ENCODE measurements around the gene RAB1B.
A peak's percentile ranks its signal among the peaks of the same experiment; 100 is the strongest.

RAB1B gene

DNA sequence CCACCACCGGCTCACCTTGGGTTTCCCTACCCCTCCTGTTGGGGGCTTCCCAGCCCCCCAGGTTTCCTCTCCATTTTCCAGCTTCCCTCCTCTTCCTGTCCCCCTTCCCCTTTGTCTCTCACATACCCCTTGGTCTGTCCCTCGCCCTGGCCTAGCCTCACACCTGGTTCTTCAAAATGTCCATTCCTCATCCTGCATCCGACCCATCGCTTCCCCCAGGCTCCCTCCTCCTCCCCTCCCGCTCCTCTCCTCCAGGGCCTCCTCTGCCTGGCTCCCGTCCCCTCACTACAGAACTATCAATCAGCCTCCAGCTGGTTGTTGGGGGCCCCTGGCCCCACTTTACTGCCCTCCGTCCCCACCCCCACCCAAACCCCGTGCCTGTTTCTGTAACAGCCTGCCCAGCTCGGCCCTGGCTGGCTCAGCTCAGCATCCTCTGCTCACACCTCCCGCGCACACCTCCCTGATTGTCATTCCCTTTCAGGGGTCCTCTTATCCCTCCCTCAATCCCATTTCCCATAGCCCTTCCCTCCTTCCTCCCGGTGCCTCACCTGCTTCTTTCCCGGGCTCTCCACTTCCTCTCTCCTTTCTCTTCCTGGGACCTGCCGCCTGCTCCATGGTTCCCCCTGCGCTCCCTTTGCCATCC is 10.8 kb downstream of the RAB1B start:
- Histone ChIP-seq H3K27me3 (replicated peaks) (no peaks in the 10 kb centered on the region), H3K4me3 (ENCODE audit: low read depth, low read length) (no peak overlapping the region), H3K27ac (no peak overlapping the region), H3K36me3 (replicated peaks) (peaks cover 18% of the 10 kb centered on the region)
- DNase-seq: no peak
- TF ChIP-seq, protein P1, sequence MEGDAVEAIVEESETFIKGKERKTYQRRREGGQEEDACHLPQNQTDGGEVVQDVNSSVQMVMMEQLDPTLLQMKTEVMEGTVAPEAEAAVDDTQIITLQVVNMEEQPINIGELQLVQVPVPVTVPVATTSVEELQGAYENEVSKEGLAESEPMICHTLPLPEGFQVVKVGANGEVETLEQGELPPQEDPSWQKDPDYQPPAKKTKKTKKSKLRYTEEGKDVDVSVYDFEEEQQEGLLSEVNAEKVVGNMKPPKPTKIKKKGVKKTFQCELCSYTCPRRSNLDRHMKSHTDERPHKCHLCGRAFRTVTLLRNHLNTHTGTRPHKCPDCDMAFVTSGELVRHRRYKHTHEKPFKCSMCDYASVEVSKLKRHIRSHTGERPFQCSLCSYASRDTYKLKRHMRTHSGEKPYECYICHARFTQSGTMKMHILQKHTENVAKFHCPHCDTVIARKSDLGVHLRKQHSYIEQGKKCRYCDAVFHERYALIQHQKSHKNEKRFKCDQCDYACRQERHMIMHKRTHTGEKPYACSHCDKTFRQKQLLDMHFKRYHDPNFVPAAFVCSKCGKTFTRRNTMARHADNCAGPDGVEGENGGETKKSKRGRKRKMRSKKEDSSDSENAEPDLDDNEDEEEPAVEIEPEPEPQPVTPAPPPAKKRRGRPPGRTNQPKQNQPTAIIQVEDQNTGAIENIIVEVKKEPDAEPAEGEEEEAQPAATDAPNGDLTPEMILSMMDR (IDR thresholded peaks at IDR 0.05; ENCODE audit: low read depth, low read length, missing control alignments): no peak
- in situ Hi-C loops (cut with HindIII; ENCODE audit: low pct_ligation_motif_present, low sequenced_read_pairs): no loop called here

- TF ChIP-seq, protein P1 (IDR thresholded peaks at IDR 0.05; ENCODE audit: low read depth, low read length, missing control alignments): peak; percentile 26
- H3K4me3 ChIP-seq (ENCODE audit: low read depth, low read length): no peak overlapping the region
- peaks cover 12% of the 10 kb centered on the region for H3K36me3 ChIP-seq (replicated peaks)
- in situ Hi-C loops (cut with HindIII; ENCODE audit: low pct_ligation_motif_present, low sequenced_read_pairs): no loop called here
- DNase-seq: no peak
- no peak overlapping the region for H3K27ac ChIP-seq
- no peaks in the 10 kb centered on the region for H3K27me3 ChIP-seq (replicated peaks)
Observed at GRCh38 chr11:66280428-66280827, 12.0 kb downstream of the RAB1B start.

- TF ChIP-seq, protein P1 (IDR thresholded peaks at IDR 0.05; ENCODE audit: low read depth, low read length, missing control alignments): no peak
- Histone ChIP-seq H3K27me3 (replicated peaks) (no peaks in the 10 kb centered on the region), H3K27ac (no peak overlapping the region), H3K4me3 (ENCODE audit: low read depth, low read length) (no peak overlapping the region), H3K36me3 (replicated peaks) (peaks cover 8% of the 10 kb centered on the region)
- DNase-seq: no peak
- in situ Hi-C loops (cut with HindIII; ENCODE audit: low pct_ligation_motif_present, low sequenced_read_pairs): no loop called here
Observed at GRCh38 chr11:66281001-66281400, 12.6 kb downstream of the RAB1B start.

- TF ChIP-seq, protein P1 (IDR thresholded peaks at IDR 0.05; ENCODE audit: low read depth, low read length, missing control alignments): no peak
- no peak overlapping the region for H3K27ac ChIP-seq
- no peaks in the 10 kb centered on the region for H3K27me3 ChIP-seq (replicated peaks)
- DNase-seq: no peak
- no peak overlapping the region for H3K4me3 ChIP-seq (ENCODE audit: low read depth, low read length)
- in situ Hi-C loops (cut with HindIII; ENCODE audit: low pct_ligation_motif_present, low sequenced_read_pairs): no loop called here
- peaks cover 12% of the 10 kb centered on the region for H3K36me3 ChIP-seq (replicated peaks)
Observed at GRCh38 chr11:66281776-66282467, 13.5 kb downstream of the RAB1B start.

DNA sequence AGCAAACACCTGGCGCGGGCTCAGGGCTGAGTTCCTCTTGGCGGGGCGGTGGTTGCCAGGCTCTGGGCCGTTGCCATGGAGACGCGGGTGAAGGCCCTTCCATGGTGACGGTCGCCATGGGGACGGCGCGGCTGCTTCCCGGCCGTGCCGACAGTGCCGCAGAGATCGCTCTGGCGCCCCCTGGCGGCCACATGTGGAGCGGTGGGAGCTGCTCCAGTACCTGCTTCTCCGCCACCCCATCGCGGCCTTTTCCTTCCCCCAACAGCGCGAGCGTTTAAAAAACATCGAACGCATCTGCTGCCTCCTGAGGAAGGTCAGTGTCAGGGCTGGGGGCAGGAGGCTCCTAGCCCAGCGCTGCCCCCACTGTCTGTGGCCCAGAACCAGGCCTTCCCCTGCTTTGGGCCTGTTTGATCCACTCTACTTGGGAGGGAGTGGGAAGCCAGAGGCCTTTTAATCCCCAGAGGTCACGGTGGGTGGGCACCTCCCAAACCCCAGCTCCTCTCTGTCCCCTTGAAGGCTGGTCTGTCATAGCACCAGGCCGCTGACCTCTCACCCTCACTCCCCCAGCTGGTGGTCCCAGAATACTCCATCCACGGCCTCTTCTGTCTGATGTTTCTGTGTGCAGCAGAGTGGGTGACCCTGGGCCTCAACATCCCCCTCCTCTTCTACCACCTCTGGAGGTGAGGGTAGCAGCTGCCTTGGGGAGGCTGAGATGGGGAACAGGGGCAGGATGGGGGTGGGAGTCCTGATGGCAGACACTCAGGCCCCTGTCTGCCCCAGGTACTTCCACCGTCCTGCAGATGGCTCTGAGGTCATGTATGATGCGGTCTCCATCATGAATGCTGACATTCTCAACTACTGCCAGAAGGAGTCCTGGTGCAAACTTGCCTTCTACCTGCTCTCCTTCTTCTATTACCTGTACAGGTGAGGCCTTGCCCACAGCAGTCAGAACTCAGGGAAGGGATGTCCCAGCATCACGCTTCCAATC is 14.3 kb downstream of the RAB1B start:
- Histone ChIP-seq H3K27ac (no peak overlapping the region), H3K27me3 (replicated peaks) (no peaks in the 10 kb centered on the region), H3K36me3 (replicated peaks) (peaks cover 15% of the 10 kb centered on the region), H3K4me3 (ENCODE audit: low read depth, low read length) (no peak overlapping the region)
- peak; percentile 94 for DNase-seq
- TF ChIP-seq, protein P1 (IDR thresholded peaks at IDR 0.05; ENCODE audit: low read depth, low read length, missing control alignments): peak; percentile 96
- in situ Hi-C loops (cut with HindIII; ENCODE audit: low pct_ligation_motif_present, low sequenced_read_pairs): no loop called here

Measured in brain microvascular endothelial cell (primary cell).